ENCODE results near the gene CGB1. TPM values are rescaled to one million over a fixed set of nuclear protein-coding genes. Genes with fewer than 3 reads are reported as not detected.

The CGB1 gene
- total RNA-seq, 4 donors from 2014 or later = not detected

GRCh38 chr19:48990400-48990799 is 46.3 kb downstream of the CGB1 start:
- DNase-seq (ENCODE audit: low spot score in 2 of 2) = no peak
- no peak for TF ChIP-seq POLR2AphosphoS5 (IDR thresholded peaks at IDR 0.05)
- no peaks in the 10 kb centered on the region for H3K9me3 ChIP-seq
- H3K4me3 ChIP-seq = no peak overlapping the region
- H3K4me1 ChIP-seq = peaks cover 43% of the 10 kb centered on the region
- H3K36me3 ChIP-seq = peaks cover 32% of the 10 kb centered on the region
- WGBS = 55% methylated on average over 4 of the region's 4 CpGs
- no peaks in the 10 kb centered on the region for H3K27me3 ChIP-seq
- no peak overlapping the region for H3K27ac ChIP-seq

- TF ChIP-seq EP300 (IDR thresholded peaks at IDR 0.05) = no peak
- no peak for TF ChIP-seq CTCF (IDR thresholded peaks at IDR 0.05)
- DNase-seq (ENCODE audit: low spot score in 2 of 2) = no peak
- Histone ChIP-seq H3K36me3 (peaks cover 38% of the 10 kb centered on the region), H3K4me3 (no peak overlapping the region), H3K4me1 (peaks cover 37% of the 10 kb centered on the region), H3K9me3 (no peaks in the 10 kb centered on the region), H3K27me3 (no peaks in the 10 kb centered on the region), H3K27ac (no peak overlapping the region)
- WGBS = 73% methylated on average over 17 of the region's 17 CpGs
Measured at GRCh38 chr19:48989701-48990291, 46.9 kb downstream of the CGB1 start.

GRCh38 chr19:48988860-48989259 is 47.8 kb downstream of the CGB1 start:
- no peak for TF ChIP-seq POLR2A (IDR thresholded peaks at IDR 0.05)
- TF ChIP-seq CTCF (IDR thresholded peaks at IDR 0.05) = no peak
- TF ChIP-seq POLR2AphosphoS5 (IDR thresholded peaks at IDR 0.05) = no peak
- Histone ChIP-seq H3K4me1 (peaks cover 28% of the 10 kb centered on the region), H3K27ac (no peak overlapping the region), H3K4me3 (no peak overlapping the region), H3K27me3 (no peaks in the 10 kb centered on the region), H3K9me3 (no peaks in the 10 kb centered on the region), H3K36me3 (peaks cover 47% of the 10 kb centered on the region)
- 95% methylated on average over 9 of the region's 9 CpGs for WGBS
- DNase-seq (ENCODE audit: low spot score in 2 of 2) = no peak

- DNase-seq (ENCODE audit: low spot score in 2 of 2) = no peak
- peaks cover 28% of the 10 kb centered on the region for H3K4me1 ChIP-seq
- WGBS = 95% methylated on average over 7 of the region's 7 CpGs
- no peak overlapping the region for H3K4me3 ChIP-seq
- TF ChIP-seq POLR2AphosphoS5 (IDR thresholded peaks at IDR 0.05) (no peak), POLR2A (IDR thresholded peaks at IDR 0.05) (no peak), CTCF (IDR thresholded peaks at IDR 0.05) (no peak), EP300 (IDR thresholded peaks at IDR 0.05) (no peak)
- no peaks in the 10 kb centered on the region for H3K9me3 ChIP-seq
- H3K27ac ChIP-seq = no peak overlapping the region
- peaks cover 51% of the 10 kb centered on the region for H3K36me3 ChIP-seq
- H3K27me3 ChIP-seq = no peaks in the 10 kb centered on the region
Measured at GRCh38 chr19:48988286-48988685, 48.4 kb downstream of the CGB1 start.

- Histone ChIP-seq H3K27me3 (no peaks in the 10 kb centered on the region), H3K27ac (no peak overlapping the region), H3K36me3 (peaks cover 60% of the 10 kb centered on the region), H3K4me3 (no peak overlapping the region), H3K9me3 (no peaks in the 10 kb centered on the region), H3K4me1 (peaks cover 27% of the 10 kb centered on the region)
- no peak for DNase-seq (ENCODE audit: low spot score in 2 of 2)
- WGBS = 91% methylated on average over 3 of the region's 7 CpGs
- TF ChIP-seq CTCF (IDR thresholded peaks at IDR 0.05) = no peak
- TF ChIP-seq EP300 (IDR thresholded peaks at IDR 0.05) = no peak
- no peak for TF ChIP-seq POLR2A (IDR thresholded peaks at IDR 0.05)
- TF ChIP-seq POLR2AphosphoS5 (IDR thresholded peaks at IDR 0.05) = no peak
Measured at GRCh38 chr19:48987323-48987722, 49.4 kb downstream of the CGB1 start.

- Histone ChIP-seq H3K36me3 (peaks cover 72% of the 10 kb centered on the region), H3K9me3 (no peaks in the 10 kb centered on the region), H3K4me1 (peaks cover 15% of the 10 kb centered on the region), H3K27ac (no peak overlapping the region), H3K27me3 (no peaks in the 10 kb centered on the region), H3K4me3 (no peak overlapping the region)
- 97% methylated on average over 3 of the region's 3 CpGs for WGBS
- DNase-seq (ENCODE audit: low spot score in 2 of 2) = no peak
- TF ChIP-seq EP300 (IDR thresholded peaks at IDR 0.05) = no peak
- TF ChIP-seq CTCF (IDR thresholded peaks at IDR 0.05) = no peak
- no peak for TF ChIP-seq POLR2AphosphoS5 (IDR thresholded peaks at IDR 0.05)
- TF ChIP-seq POLR2A (IDR thresholded peaks at IDR 0.05) = no peak
Measured at GRCh38 chr19:48986211-48986610, 50.5 kb downstream of the CGB1 start.

Data from suprapubic skin (tissue), 4 donors.